GM23338 (cell line): ENCODE measurements around the gene EYS. TPM values are rescaled to one million over a fixed set of nuclear protein-coding genes. Genes with fewer than 3 reads are reported as not detected.

Experiments
- ATAC-seq: fragments of 200-7000 bp; cut with Tn5 transposase; 3 replicates; pipeline ENCODE4 v1.9.1; 2020
- DNase-seq: peaks from one replicate; pipeline ENCODE4 v3.0.0-alpha.2; 2015; ENCODE audit warnings: low spot score
- H2AFZ ChIP-seq: fragments of 200-600 bp; sonication (generic); 2 replicates; pipeline ENCODE4 v1.8.0; 2016; ENCODE audit warnings: antibody characterized with exemption, mild to moderate bottlenecking, moderate library complexity
- H3F3A ChIP-seq: fragments of 200-600 bp; sonication (generic); replicated peaks from 2 replicates; pipeline ENCODE4 v1.8.0; 2017; ENCODE audit warnings: antibody characterized with exemption, mixed run types, low read depth
- H3K27ac ChIP-seq: fragments of 200-600 bp; sonication (generic); 2 replicates; pipeline ENCODE4 v1.6.1; 2016; ENCODE audit warnings: low read depth
- H3K27me3 ChIP-seq: fragments of 200-600 bp; sonication (generic); 2 replicates; pipeline ENCODE4 v1.8.0; 2016; ENCODE audit warnings: mild to moderate bottlenecking, mixed run types, moderate library complexity; ENCODE audit not compliant: insufficient read depth
- H3K36me3 ChIP-seq: fragments of 200-600 bp; sonication (generic); 2 replicates; pipeline ENCODE4 v1.8.0; 2016; ENCODE audit warnings: mild to moderate bottlenecking; ENCODE audit not compliant: insufficient read depth
- H3K4me1 ChIP-seq: fragments of 200-600 bp; sonication (generic); 2 replicates; pipeline ENCODE4 v1.8.0; 2016; ENCODE audit warnings: mild to moderate bottlenecking, moderate library complexity; ENCODE audit not compliant: insufficient read depth
- H3K4me2 ChIP-seq: fragments of 200-600 bp; sonication (generic); 2 replicates; pipeline ENCODE4 v1.7.1; 2017; ENCODE audit warnings: mixed run types
- H3K4me3 ChIP-seq: fragments of 200-600 bp; sonication (generic); 2 replicates; pipeline ENCODE4 v1.6.1; 2016; ENCODE audit warnings: mixed run types
- H3K79me2 ChIP-seq: fragments of 200-600 bp; sonication (generic); replicated peaks from 2 replicates; pipeline ENCODE4 v1.8.0; 2017; ENCODE audit warnings: mild to moderate bottlenecking; ENCODE audit not compliant: insufficient read depth
- H3K9me2 ChIP-seq: fragments of 200-600 bp; sonication (generic); 2 replicates; pipeline ENCODE4 v1.8.0; 2017; ENCODE audit not compliant: insufficient read depth
- H4K20me1 ChIP-seq: fragments of 200-600 bp; sonication (generic); replicated peaks from 2 replicates; pipeline ENCODE4 v1.8.0; 2017; ENCODE audit warnings: mild to moderate bottlenecking; ENCODE audit not compliant: insufficient read depth
- H3K27ac Mint-ChIP-seq: 2 replicates; pipeline ENCODE4 v1.8.0; 2020; ENCODE audit warnings: inconsistent platforms, mild to moderate bottlenecking, moderate library complexity, mixed read lengths
- H3K27me3 Mint-ChIP-seq: 3 replicates; pipeline ENCODE4 v1.8.0; 2022; ENCODE audit warnings: low read depth, mild to moderate bottlenecking, moderate library complexity, mixed read lengths, inconsistent platforms; ENCODE audit not compliant: insufficient read depth, poor library complexity
- H3K36me3 Mint-ChIP-seq: 3 replicates; pipeline ENCODE4 v1.8.0; 2021; ENCODE audit warnings: low read depth, mild to moderate bottlenecking, inconsistent platforms, moderate library complexity, mixed read lengths
- H3K4me1 Mint-ChIP-seq: 3 replicates; pipeline ENCODE4 v1.8.0; 2020; ENCODE audit warnings: mild to moderate bottlenecking, inconsistent platforms, mixed read lengths
- H3K4me3 Mint-ChIP-seq: 3 replicates; pipeline ENCODE4 v1.8.0; 2021; ENCODE audit warnings: moderate library complexity, mild to moderate bottlenecking, inconsistent platforms, mixed read lengths
- H3K9me3 Mint-ChIP-seq: 3 replicates; pipeline ENCODE4 v1.8.0; 2020; ENCODE audit warnings: moderate library complexity, mild to moderate bottlenecking, inconsistent platforms, mixed read lengths
- CREB1 ChIP-seq: fragments of 250-450 bp; sonication (Bioruptor Pico); IDR thresholded peaks from 2 replicates; pipeline ENCODE4 v1.5.0; 2020; ENCODE audit warnings: low read depth, mild to moderate bottlenecking, moderate library complexity
- CTCF ChIP-seq, 2 experiments: fragments of 200-600 bp in 1 of 2; sonication (generic) in 1 of 2; conservative IDR thresholded peaks; 2 replicates each; pipeline versions ENCODE4 v1.5.1 to v1.6.1; 2016 to 2017; ENCODE audit warnings: antibody characterized with exemption in 2 of 2, low read depth in 2 of 2, mild to moderate bottlenecking in 2 of 2, moderate library complexity in 1 of 2
- ETS1 ChIP-seq: IDR thresholded peaks from 2 replicates; pipeline ENCODE4 v1.6.1; 2016; ENCODE audit warnings: antibody characterized with exemption
- EZH2 ChIP-seq: fragments of 200-600 bp; sonication (generic); IDR thresholded peaks from one replicate; pipeline ENCODE4 v1.8.0; 2017; ENCODE audit warnings: antibody characterized with exemption, mild to moderate bottlenecking, low read depth; ENCODE audit not compliant: unreplicated experiment
- EZH2phosphoT487 ChIP-seq: fragments of 200-600 bp; sonication (generic); IDR thresholded peaks from one replicate; pipeline ENCODE4 v1.8.1; 2018; ENCODE audit warnings: antibody characterized with exemption; ENCODE audit not compliant: unreplicated experiment
- JUNB ChIP-seq: IDR thresholded peaks from one replicate; pipeline ENCODE4 v1.6.1; 2016; ENCODE audit warnings: antibody characterized with exemption; ENCODE audit not compliant: unreplicated experiment
- NANOG ChIP-seq: IDR thresholded peaks from 2 replicates; pipeline ENCODE4 v1.6.1; 2016; ENCODE audit warnings: antibody characterized with exemption, borderline replicate concordance
- ZNF114 ChIP-seq: fragments of 250-450 bp; sonication (Bioruptor Pico); IDR thresholded peaks from 2 replicates; pipeline ENCODE4 v1.5.0; 2020; ENCODE audit warnings: mild to moderate bottlenecking, moderate library complexity
- polyA plus RNA-seq: library from polyadenylated mRNA; unstranded; fragments of >200 nt; fragmentation: Nextera tagmentation; extraction: Ambion mirVana; gene quantifications from 2 replicates; pipeline ENCODE4 v1.2.1, GENCODE V29; 2016
- total RNA-seq: library from RNA; depleted of rRNA; stranded (reverse); fragments of >200 nt; shearing (Covaris generic); gene quantifications from 2 replicates; pipeline ENCODE4 v1.2.3, GENCODE V29; 2014
- TF ChIP-seq, protein P1 (sequence below): IDR thresholded peaks from one replicate; pipeline ENCODE4 v1.6.1; 2018; ENCODE audit warnings: antibody characterized with exemption; ENCODE audit not compliant: unreplicated experiment

EYS gene
- total and polyA plus RNA-seq, 2 experiments from 2014 or later, result 0.38 to 0.52 TPM

- Mint-ChIP-seq H3K27ac (no peak overlapping the region), H3K36me3 (no peaks in the 10 kb centered on the region), H3K4me3 (no peak overlapping the region), H3K4me1 (no peaks in the 10 kb centered on the region), H3K27me3 (no peaks in the 10 kb centered on the region), H3K9me3 (no peaks in the 10 kb centered on the region)
- no peak overlapping the region for H3K4me2 ChIP-seq
- no peak for TF ChIP-seq EZH2phosphoT487
- no peaks in the 10 kb centered on the region for H3K27me3 ChIP-seq
- DNase-seq (no peak), ATAC-seq (no peak)
- no peak overlapping the region for H3K4me3 ChIP-seq
- H3K36me3 ChIP-seq, result no peaks in the 10 kb centered on the region
- H3K4me1 ChIP-seq, result no peaks in the 10 kb centered on the region
- no peaks in the 10 kb centered on the region for H3K79me2 ChIP-seq
- no peaks in the 10 kb centered on the region for H4K20me1 ChIP-seq
- no peaks in the 10 kb centered on the region for H3F3A ChIP-seq
- no peak overlapping the region for H2AFZ ChIP-seq
- no peak overlapping the region for H3K27ac ChIP-seq
- no peaks in the 10 kb centered on the region for H3K9me2 ChIP-seq
These were observed 1777.9 kb downstream of the EYS start for GRCh38 chr6:63929111-63929510.

- ATAC-seq, result no peak
- Histone ChIP-seq H3F3A (no peaks in the 10 kb centered on the region), H3K9me2 (no peaks in the 10 kb centered on the region), H3K27me3 (no peaks in the 10 kb centered on the region), H2AFZ (no peak overlapping the region), H4K20me1 (no peaks in the 10 kb centered on the region), H3K36me3 (no peaks in the 10 kb centered on the region), H3K4me2 (no peak overlapping the region), H3K27ac (no peak overlapping the region), H3K4me1 (no peaks in the 10 kb centered on the region), H3K79me2 (no peaks in the 10 kb centered on the region), H3K4me3 (no peak overlapping the region)
- H3K36me3 Mint-ChIP-seq, result no peaks in the 10 kb centered on the region
- no peaks in the 10 kb centered on the region for H3K27me3 Mint-ChIP-seq
- H3K9me3 Mint-ChIP-seq, result no peaks in the 10 kb centered on the region
- no peak overlapping the region for H3K4me3 Mint-ChIP-seq
- no peak for DNase-seq
- H3K4me1 Mint-ChIP-seq, result no peaks in the 10 kb centered on the region
- H3K27ac Mint-ChIP-seq, result no peak overlapping the region
- TF ChIP-seq CTCF (conservative IDR thresholded peaks at IDR 0.05; ENCODE audit: low read depth in 2 of 2), result no peak
- no peak for TF ChIP-seq NANOG
- TF ChIP-seq EZH2phosphoT487, result no peak
- no peak for TF ChIP-seq EZH2
These were observed 1778.4 kb downstream of the EYS start for GRCh38 chr6:63928613-63929012.

DNA sequence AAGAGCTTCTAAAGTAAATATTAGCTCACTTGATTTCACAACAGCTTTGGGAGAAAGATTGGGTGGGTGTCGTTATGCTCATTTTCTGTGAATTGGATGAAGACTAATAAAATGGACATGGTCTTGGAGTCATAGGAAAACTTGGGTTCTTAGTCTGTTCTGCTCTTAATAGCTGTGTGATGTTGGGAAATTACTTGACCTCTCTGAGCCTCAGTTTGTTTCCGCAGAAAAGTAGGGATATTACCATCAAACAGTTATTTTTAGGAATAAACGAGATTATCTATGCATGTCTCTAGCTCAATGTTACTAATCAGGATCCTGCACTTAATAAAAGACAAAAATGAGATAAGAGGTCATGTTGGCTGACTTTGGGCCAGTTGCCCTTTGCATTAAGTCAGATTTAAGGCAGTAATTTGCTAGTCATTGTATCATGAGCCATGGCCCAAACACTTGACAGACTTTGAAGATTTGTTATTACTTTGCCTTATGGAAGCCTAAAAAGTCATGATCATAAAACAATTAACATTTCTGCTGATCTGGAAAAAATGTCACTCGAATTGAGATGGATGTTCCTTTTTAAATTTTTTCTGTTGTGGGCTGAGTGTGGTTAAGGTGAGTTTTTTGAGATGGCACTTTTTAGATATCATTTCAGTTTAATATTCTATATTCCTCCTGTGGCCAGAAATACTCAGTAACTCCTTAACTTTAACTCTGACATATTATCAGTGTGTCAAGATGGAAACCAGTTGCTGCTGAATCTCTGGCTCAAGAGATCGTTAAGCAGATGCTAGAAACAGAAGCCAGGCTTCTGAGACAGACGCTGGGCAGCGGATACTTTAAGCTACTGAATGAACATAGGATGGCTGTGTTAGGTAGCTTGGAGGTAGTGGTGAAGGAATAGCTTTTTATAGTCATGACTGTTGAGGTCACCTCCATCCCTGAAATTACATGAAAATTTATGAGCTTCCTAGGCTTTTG, 1779.8 kb downstream of the EYS start:
- H3K27me3 Mint-ChIP-seq, result no peaks in the 10 kb centered on the region
- no peaks in the 10 kb centered on the region for H3F3A ChIP-seq
- H3K4me3 ChIP-seq, result no peak overlapping the region
- ATAC-seq (no peak), DNase-seq (no peak)
- H3K4me1 Mint-ChIP-seq, result no peaks in the 10 kb centered on the region
- no peak overlapping the region for H3K4me3 Mint-ChIP-seq
- no peak overlapping the region for H3K4me2 ChIP-seq
- no peaks in the 10 kb centered on the region for H3K36me3 ChIP-seq
- H3K27me3 ChIP-seq, result no peaks in the 10 kb centered on the region
- H2AFZ ChIP-seq, result no peak overlapping the region
- H3K79me2 ChIP-seq, result no peaks in the 10 kb centered on the region
- H3K27ac ChIP-seq, result no peak overlapping the region
- H3K9me3 Mint-ChIP-seq, result no peaks in the 10 kb centered on the region
- no peak overlapping the region for H3K27ac Mint-ChIP-seq
- H3K36me3 Mint-ChIP-seq, result no peaks in the 10 kb centered on the region
- no peaks in the 10 kb centered on the region for H4K20me1 ChIP-seq
- H3K4me1 ChIP-seq, result no peaks in the 10 kb centered on the region
- H3K9me2 ChIP-seq, result no peaks in the 10 kb centered on the region
- TF ChIP-seq NANOG (no peak), ZNF114 (no peak), CTCF (conservative IDR thresholded peaks at IDR 0.05; ENCODE audit: low read depth in 2 of 2) (no peak), CREB1 (CRISPR knock-in tag) (no peak), JUNB (no peak), ETS1 (no peak), EZH2 (no peak)
- TF ChIP-seq, protein P1, sequence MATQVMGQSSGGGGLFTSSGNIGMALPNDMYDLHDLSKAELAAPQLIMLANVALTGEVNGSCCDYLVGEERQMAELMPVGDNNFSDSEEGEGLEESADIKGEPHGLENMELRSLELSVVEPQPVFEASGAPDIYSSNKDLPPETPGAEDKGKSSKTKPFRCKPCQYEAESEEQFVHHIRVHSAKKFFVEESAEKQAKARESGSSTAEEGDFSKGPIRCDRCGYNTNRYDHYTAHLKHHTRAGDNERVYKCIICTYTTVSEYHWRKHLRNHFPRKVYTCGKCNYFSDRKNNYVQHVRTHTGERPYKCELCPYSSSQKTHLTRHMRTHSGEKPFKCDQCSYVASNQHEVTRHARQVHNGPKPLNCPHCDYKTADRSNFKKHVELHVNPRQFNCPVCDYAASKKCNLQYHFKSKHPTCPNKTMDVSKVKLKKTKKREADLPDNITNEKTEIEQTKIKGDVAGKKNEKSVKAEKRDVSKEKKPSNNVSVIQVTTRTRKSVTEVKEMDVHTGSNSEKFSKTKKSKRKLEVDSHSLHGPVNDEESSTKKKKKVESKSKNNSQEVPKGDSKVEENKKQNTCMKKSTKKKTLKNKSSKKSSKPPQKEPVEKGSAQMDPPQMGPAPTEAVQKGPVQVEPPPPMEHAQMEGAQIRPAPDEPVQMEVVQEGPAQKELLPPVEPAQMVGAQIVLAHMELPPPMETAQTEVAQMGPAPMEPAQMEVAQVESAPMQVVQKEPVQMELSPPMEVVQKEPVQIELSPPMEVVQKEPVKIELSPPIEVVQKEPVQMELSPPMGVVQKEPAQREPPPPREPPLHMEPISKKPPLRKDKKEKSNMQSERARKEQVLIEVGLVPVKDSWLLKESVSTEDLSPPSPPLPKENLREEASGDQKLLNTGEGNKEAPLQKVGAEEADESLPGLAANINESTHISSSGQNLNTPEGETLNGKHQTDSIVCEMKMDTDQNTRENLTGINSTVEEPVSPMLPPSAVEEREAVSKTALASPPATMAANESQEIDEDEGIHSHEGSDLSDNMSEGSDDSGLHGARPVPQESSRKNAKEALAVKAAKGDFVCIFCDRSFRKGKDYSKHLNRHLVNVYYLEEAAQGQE, result no peak
